HG03108 (cell line): ENCODE results near the gene SPATA25.
A peak's percentile ranks its signal among the peaks of the same experiment; 100 is the strongest.
"Not testable (repeated sequence)": the region's sequence is repeated elsewhere in the genome, so short reads cannot be mapped to it uniquely, and the experiment has no call there.

Experiments
- ATAC-seq: cut with Tn5 transposase; IDR thresholded peaks from one replicate; pipeline ENCODE4 v1.9.1; 2021; ENCODE audit warnings: moderate library complexity; ENCODE audit not compliant: unreplicated experiment

SPATA25 gene

DNA sequence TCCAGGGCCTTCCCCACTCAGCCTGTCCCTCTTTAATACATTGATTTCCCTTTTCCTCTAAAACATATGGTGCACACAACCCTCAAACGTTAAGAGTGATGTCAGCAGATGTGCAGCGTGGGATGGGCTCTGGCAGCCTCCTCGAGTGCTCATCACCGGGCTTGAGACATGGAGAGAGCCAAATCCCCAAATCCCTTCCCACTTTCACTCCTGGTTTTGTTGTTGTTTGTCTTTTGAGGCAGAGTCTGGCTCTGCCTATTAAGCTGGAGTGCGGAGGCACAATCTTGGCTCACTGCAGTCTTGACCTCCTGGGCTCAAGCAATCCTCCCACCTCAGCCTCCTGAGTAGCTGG lies 30.3 kb upstream of the SPATA25 start:
- no peak for ATAC-seq

DNA sequence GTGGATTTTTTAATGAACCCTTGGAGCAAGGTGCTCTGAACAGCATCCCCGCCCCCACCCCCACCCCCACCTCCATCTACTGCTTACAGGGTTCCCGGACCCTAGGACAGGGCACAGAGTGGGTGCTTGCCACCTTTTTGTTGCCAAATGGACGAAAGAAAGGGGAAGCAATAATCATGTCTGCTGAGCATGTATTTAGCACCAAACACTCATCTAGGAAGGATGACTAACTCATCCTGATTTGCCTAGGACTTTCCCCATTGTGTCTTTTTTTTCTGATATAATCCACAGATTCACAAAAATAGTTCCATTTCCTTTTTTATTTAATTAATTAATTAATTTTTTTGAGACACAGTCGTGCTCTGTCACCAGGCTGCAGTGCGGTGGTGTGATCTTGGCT lies 25.7 kb upstream of the SPATA25 start:
- ATAC-seq, result no peak

GRCh38 chr20:45912344-45912682 lies 24.9 kb upstream of the SPATA25 start:
- ATAC-seq, result no peak

GRCh38 chr20:45911486-45912343 lies 24.3 kb upstream of the SPATA25 start, which contains the start of gene PLTP:
PLTP (minus strand) TSS chr20:45912155; CDS start chr20:45911452, 703 bp downstream.
- ATAC-seq, result no peak

GRCh38 chr20:45910670-45911485 lies 23.5 kb upstream of the SPATA25 start:
- peak; percentile 91 for ATAC-seq

- no peak for ATAC-seq
These were observed 22.6 kb upstream of the SPATA25 start for GRCh38 chr20:45909817-45910669.

DNA sequence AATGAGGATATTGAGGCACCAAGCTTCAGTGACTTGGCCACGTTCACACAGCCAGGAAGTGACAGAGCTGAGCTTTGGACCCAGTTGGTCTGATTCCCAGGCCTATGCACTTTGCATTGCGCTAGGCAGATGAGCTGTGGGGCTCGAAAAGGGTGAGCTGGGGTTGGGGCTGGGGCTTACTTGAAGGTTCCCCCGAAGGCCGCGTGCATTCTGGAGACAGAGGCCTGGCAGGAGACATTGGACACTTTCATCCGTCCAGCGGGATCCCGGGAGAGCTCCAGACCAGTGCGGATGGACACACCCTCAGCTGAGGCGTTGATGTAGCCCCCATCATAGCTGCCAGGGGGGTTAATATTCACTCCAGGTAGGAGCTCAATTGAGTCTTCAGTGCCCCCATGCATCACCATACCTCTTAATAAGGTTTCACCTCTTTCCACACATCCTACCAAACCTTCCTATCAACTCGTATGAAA lies 21.9 kb upstream of the SPATA25 start:
- no peak for ATAC-seq

DNA sequence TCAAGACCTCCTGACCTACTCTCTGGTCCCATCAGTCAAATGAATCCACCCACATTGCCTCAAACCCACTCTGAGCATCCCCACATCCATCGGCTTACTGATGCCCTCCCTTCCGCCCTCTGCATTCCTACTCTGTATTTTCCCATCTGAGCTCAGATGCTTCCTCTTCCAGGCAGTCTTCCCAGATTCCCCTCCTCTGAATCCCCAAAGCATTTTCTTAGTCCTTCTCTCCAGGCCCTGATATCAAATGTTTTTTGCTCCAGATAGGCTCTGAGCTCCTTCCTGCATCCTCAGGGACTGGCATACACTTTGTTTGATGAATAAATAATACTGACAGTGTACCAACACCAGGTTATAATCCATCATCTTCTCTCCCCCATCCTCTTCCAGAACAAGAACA lies 20.7 kb upstream of the SPATA25 start:
- ATAC-seq, result no peak

DNA sequence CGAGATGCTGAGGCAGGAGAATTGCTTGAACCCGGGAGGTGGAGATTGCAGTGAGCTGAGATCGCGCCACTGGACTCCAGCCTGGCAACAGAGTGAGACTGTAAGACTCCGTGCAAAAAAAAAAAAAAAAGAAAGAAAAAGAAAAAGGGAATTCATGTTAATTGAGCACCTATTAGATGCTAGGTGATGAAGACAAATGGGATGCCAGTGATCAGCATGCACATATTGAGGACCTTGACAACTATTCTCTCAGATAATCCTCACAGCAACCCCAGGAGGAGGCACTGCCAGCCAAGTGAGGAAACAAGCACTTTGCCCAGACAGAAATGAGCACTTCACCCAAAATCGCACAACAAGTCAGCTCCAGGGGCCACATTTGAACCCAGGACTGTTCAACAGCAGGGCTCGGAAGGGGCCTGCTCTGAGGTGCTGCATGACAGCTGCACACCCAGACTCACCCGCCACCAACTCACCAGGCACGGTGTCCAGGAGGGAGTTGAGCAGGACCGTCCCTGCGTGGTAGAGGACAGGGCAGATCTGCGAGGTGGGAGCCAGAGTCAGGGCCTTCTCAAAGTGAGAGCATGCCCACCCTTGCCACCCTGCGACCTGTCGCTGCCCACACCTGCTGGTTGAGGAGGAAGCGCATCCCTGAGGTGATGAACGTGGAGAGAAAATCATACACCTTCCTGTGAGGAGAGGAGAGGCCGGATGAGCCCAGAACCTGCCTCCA lies 20.0 kb upstream of the SPATA25 start:
- no peak for ATAC-seq

- ATAC-seq, result no peak
These were observed 18.2 kb upstream of the SPATA25 start for GRCh38 chr20:45905505-45906079.

DNA sequence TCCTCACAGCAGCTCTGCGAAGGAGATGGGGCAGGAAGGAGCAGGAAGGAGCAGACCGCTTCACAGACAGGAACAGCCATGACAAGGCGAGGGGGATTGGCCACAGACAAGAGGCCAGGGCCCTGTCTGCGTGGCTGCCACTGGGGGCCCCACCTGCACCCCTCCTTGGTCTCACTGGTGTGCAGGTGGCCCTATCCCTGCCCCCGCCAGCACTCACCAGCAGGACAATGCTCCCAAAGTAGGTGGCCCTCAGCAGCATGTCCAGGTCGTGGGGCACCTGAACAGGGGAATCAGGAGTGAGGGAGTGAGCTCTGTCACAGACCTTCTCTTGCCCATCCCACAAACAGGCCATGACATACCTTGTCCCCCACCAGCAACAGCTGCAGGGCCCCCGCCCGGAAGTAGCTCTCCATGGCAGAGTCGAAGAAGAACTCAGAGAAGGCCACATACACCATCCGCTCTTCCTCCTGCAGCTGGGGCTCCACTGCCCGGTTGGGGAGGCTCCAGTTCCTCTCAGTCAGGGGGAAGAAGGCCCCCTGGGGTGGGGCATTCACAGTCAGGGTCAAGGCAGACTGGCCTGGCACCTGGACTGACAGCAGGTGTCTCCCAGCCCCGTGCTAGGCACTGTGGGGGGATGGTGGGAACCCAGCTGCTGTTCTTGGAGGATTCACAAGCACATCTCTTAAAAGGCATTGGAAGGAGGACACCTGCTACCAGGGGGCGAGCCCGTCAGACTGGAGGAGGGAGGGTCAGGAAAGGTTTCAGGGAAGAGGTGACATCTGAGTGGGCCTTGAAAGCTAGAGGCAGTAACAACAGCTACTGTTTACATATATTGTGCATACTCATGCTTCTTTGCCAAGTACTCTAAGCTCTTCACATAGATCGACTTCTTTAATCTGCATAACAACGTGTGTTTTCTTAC lies 17.4 kb upstream of the SPATA25 start:
- no peak for ATAC-seq

GRCh38 chr20:45902199-45902701 lies 14.8 kb upstream of the SPATA25 start:
- ATAC-seq, result no peak

DNA sequence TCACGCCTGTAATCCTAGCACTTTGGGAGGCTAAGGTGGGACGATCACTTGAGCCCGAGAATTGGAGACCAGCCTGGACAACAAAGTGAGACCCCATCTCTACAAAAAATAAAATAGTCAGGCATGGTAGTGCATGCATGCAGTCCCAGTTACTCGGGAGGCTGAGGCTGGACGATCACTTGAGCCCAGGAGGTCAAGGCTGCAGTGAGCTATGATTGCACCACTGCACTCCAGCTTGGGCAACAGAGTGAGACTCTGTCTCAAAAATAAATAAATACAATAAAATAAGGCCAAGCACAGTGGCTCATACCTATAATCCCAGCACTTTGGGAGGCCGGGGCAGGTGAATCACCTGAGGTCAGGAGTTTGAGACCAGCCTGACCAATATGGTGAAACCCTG lies 13.9 kb upstream of the SPATA25 start:
- not testable (repeated sequence) for ATAC-seq

- ATAC-seq, result no peak
These were observed 11.8 kb upstream of the SPATA25 start for GRCh38 chr20:45899046-45899835.

GRCh38 chr20:45898285-45898684 lies 10.9 kb upstream of the SPATA25 start:
- no peak for ATAC-seq

DNA sequence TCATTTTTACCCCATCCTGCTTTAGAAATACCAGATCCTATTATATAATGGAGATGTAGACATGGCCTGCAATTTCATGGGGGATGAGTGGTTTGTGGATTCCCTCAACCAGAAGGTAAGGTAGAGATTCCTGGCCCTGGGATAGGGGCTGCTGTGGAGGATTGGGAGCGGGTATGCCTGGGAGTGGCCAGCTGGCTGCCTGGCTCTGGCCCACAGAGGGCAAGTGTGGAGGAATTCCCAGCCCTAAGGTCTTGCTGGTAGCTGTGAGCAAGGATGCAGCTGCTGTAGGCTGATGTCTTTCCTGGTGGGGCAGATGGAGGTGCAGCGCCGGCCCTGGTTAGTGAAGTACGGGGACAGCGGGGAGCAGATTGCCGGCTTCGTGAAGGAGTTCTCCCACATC lies 10.3 kb upstream of the SPATA25 start:
- ATAC-seq, result no peak

- no peak for ATAC-seq
These were observed 9.9 kb upstream of the SPATA25 start for GRCh38 chr20:45897289-45897688.

DNA sequence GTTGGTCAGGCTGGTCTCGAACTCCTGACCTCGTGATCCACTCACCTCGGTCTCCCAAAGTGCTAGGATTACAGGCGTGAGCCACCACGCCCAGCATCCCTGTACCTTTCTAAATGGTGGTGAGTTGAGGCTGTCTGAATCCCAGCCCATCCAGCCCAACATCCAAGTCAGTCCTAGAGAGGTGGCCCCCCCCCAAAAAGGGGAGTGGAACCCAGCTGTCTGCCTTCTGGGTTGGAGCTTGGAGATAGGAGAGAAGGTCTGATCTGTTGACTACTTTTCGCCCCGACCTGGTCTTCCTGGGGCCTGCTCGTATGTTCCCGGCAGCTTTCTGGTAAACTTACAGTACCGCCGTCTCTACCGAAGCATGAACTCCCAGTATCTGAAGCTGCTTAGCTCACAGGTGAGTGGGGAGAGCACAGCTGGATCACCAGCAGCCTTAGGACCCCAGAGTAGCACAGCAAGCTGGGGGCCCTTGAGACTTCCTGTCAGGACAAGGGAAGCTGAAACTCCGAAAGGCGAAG lies 9.3 kb upstream of the SPATA25 start:
- no peak for ATAC-seq
